IPS-18a (cell line): Measurements from ENCODE around the gene TCF19.

Experiments
- H3K27ac ChIP-seq: one replicate; pipeline ENCODE4 v1.5.1; 2013; ENCODE audit warnings: low read length
- H3K27me3 ChIP-seq: one replicate; pipeline ENCODE4 v1.6.1; 2013; ENCODE audit warnings: mild to moderate bottlenecking, low read length; ENCODE audit not compliant: control insufficient read depth, insufficient read depth
- H3K36me3 ChIP-seq: one replicate; pipeline ENCODE4 v1.6.1; 2013; ENCODE audit warnings: low read depth, low read length; ENCODE audit not compliant: control insufficient read depth
- H3K4me1 ChIP-seq: one replicate; pipeline ENCODE4 v1.6.1; 2013; ENCODE audit warnings: low read depth, low read length; ENCODE audit not compliant: control insufficient read depth
- H3K4me3 ChIP-seq: one replicate; pipeline ENCODE4 v1.5.1; 2013; ENCODE audit warnings: low read length
- H3K9ac ChIP-seq: one replicate; pipeline ENCODE4 v1.6.1; 2013; ENCODE audit warnings: mild to moderate bottlenecking, low read length, moderate library complexity
- H3K9me3 ChIP-seq: one replicate; pipeline ENCODE4 v1.6.1; 2013; ENCODE audit warnings: low read depth, low read length; ENCODE audit not compliant: control insufficient read depth

Gene TCF19

GRCh38 chr6:31158140-31158862 lies at the start of gene TCF19:
TCF19 (plus strand) TSS chr6:31158589; CDS start chr6:31159470, 881 bp downstream.
- peak within 1 kb of the TSS; percentile 61 for H3K9ac ChIP-seq
- H3K9me3 ChIP-seq: no peaks in the 10 kb centered on the region
- peaks cover 18% of the 10 kb centered on the region for H3K4me1 ChIP-seq
- no peaks in the 10 kb centered on the region for H3K27me3 ChIP-seq
- H3K36me3 ChIP-seq: peaks cover 29% of the 10 kb centered on the region
- peak within 1 kb of the TSS; percentile 9 for H3K27ac ChIP-seq
- H3K4me3 ChIP-seq: peak within 1 kb of the TSS; percentile 79

GRCh38 chr6:31110825-31111582 lies 47.4 kb upstream of the TCF19 start:
- Histone ChIP-seq H3K9ac (no peak overlapping the region), H3K9me3 (no peaks in the 10 kb centered on the region), H3K36me3 (no peaks in the 10 kb centered on the region), H3K4me3 (no peak overlapping the region), H3K4me1 (peaks cover 16% of the 10 kb centered on the region), H3K27me3 (peaks cover 15% of the 10 kb centered on the region), H3K27ac (no peak overlapping the region)

- Histone ChIP-seq H3K4me3 (no peak overlapping the region), H3K36me3 (no peaks in the 10 kb centered on the region), H3K9ac (no peak overlapping the region), H3K27ac (no peak overlapping the region), H3K27me3 (peaks cover 15% of the 10 kb centered on the region), H3K9me3 (no peaks in the 10 kb centered on the region), H3K4me1 (peaks cover 16% of the 10 kb centered on the region)
These were observed 46.7 kb upstream of the TCF19 start for GRCh38 chr6:31111712-31112111.

- Histone ChIP-seq H3K27me3 (peaks cover 15% of the 10 kb centered on the region), H3K36me3 (no peaks in the 10 kb centered on the region), H3K4me1 (peaks cover 16% of the 10 kb centered on the region), H3K9ac (no peak within 1 kb of the TSS), H3K4me3 (no peak within 1 kb of the TSS), H3K9me3 (no peaks in the 10 kb centered on the region), H3K27ac (no peak within 1 kb of the TSS)
These were observed 45.9 kb upstream of the TCF19 start, which contains the start of gene C6orf15 for GRCh38 chr6:31112478-31112877. C6orf15 (minus strand) TSS chr6:31112575; CDS start chr6:31112555, 20 bp downstream.

GRCh38 chr6:31113861-31114540 lies 44.4 kb upstream of the TCF19 start:
- H3K4me3 ChIP-seq: no peak overlapping the region
- peaks cover 16% of the 10 kb centered on the region for H3K4me1 ChIP-seq
- no peak overlapping the region for H3K27ac ChIP-seq
- no peak overlapping the region for H3K9ac ChIP-seq
- peaks cover 15% of the 10 kb centered on the region for H3K27me3 ChIP-seq
- H3K36me3 ChIP-seq: no peaks in the 10 kb centered on the region
- no peaks in the 10 kb centered on the region for H3K9me3 ChIP-seq

- H3K9me3 ChIP-seq: no peaks in the 10 kb centered on the region
- no peaks in the 10 kb centered on the region for H3K36me3 ChIP-seq
- H3K27ac ChIP-seq: no peak within 1 kb of the TSS
- peaks cover 14% of the 10 kb centered on the region for H3K27me3 ChIP-seq
- no peak within 1 kb of the TSS for H3K9ac ChIP-seq
- H3K4me1 ChIP-seq: peaks cover 16% of the 10 kb centered on the region
- H3K4me3 ChIP-seq: no peak within 1 kb of the TSS
These were observed 43.9 kb upstream of the TCF19 start, which contains the start of gene PSORS1C1 for GRCh38 chr6:31114541-31114878. PSORS1C1 (plus strand) TSS chr6:31114800; CDS start chr6:31129633, 14,833 bp downstream.

- Histone ChIP-seq H3K4me3 (no peak overlapping the region), H3K9ac (no peak overlapping the region), H3K27ac (no peak overlapping the region), H3K27me3 (peaks cover 7% of the 10 kb centered on the region), H3K9me3 (no peaks in the 10 kb centered on the region), H3K36me3 (no peaks in the 10 kb centered on the region), H3K4me1 (peaks cover 16% of the 10 kb centered on the region)
These were observed 43.2 kb upstream of the TCF19 start for GRCh38 chr6:31114970-31115849.

GRCh38 chr6:31115941-31116560 lies 42.3 kb upstream of the TCF19 start:
- no peaks in the 10 kb centered on the region for H3K9me3 ChIP-seq
- H3K4me1 ChIP-seq: peaks cover 9% of the 10 kb centered on the region
- H3K4me3 ChIP-seq: no peak overlapping the region
- no peaks in the 10 kb centered on the region for H3K36me3 ChIP-seq
- H3K9ac ChIP-seq: no peak overlapping the region
- H3K27me3 ChIP-seq: peaks cover 4% of the 10 kb centered on the region
- no peak overlapping the region for H3K27ac ChIP-seq

- Histone ChIP-seq H3K27me3 (peaks cover 4% of the 10 kb centered on the region), H3K9me3 (no peaks in the 10 kb centered on the region), H3K36me3 (no peaks in the 10 kb centered on the region), H3K4me3 (no peak overlapping the region), H3K9ac (no peak overlapping the region), H3K4me1 (peaks cover 7% of the 10 kb centered on the region), H3K27ac (no peak overlapping the region)
These were observed 41.6 kb upstream of the TCF19 start for GRCh38 chr6:31116661-31117385.

- no peak overlapping the region for H3K27ac ChIP-seq
- peaks cover 7% of the 10 kb centered on the region for H3K4me1 ChIP-seq
These were observed 40.2 kb upstream of the TCF19 start for GRCh38 chr6:31118178-31118577.

More at GRCh38 chr6:31118178-31118577, 40.2 kb upstream of the TCF19 start:
- Histone ChIP-seq H3K9ac (no peak overlapping the region), H3K9me3 (no peaks in the 10 kb centered on the region), H3K4me3 (no peak overlapping the region), H3K27me3 (peaks cover 1% of the 10 kb centered on the region), H3K36me3 (no peaks in the 10 kb centered on the region)
